Mucosa of stomach (tissue), 1 donor: Measurements from ENCODE around the gene CHRNA3.
"Not testable (repeated sequence)": the region's sequence is repeated elsewhere in the genome, so short reads cannot be mapped to it uniquely, and the experiment has no call there.

Experiments used
- H3K27me3 ChIP-seq: one replicate; pipeline ENCODE4 v1.7.0; 2013; ENCODE audit warnings: mild to moderate bottlenecking, low read length; ENCODE audit not compliant: control insufficient read depth, insufficient read depth
- H3K36me3 ChIP-seq: one replicate; pipeline ENCODE4 v1.7.0; 2013; ENCODE audit warnings: low read length; ENCODE audit not compliant: control insufficient read depth, insufficient read depth
- H3K4me1 ChIP-seq: one replicate; pipeline ENCODE4 v1.7.0; 2013; ENCODE audit warnings: mild to moderate bottlenecking, low read length; ENCODE audit not compliant: control insufficient read depth, insufficient read depth
- H3K4me3 ChIP-seq: one replicate; pipeline ENCODE4 v1.7.0; 2013; ENCODE audit warnings: low read length
- H3K9ac ChIP-seq: one replicate; pipeline ENCODE4 v1.7.0; 2013; ENCODE audit warnings: mild to moderate bottlenecking, low read length, moderate library complexity
- H3K9me3 ChIP-seq: one replicate; pipeline ENCODE4 v1.7.0; 2013; ENCODE audit warnings: mild to moderate bottlenecking, low read length, moderate library complexity; ENCODE audit not compliant: control insufficient read depth
- donor health status: Pancreatic carcinoma.

The CHRNA3 gene

GRCh38 chr15:78564743-78565096 is 56.1 kb downstream of the CHRNA3 start:
- Histone ChIP-seq H3K36me3 (no peaks in the 10 kb centered on the region), H3K9me3 (no peaks in the 10 kb centered on the region), H3K27me3 (peaks cover 9% of the 10 kb centered on the region), H3K9ac (peak overlapping the region; percentile 59), H3K4me1 (peaks cover 12% of the 10 kb centered on the region), H3K4me3 (no peak overlapping the region)

- H3K4me3 ChIP-seq, result no peak overlapping the region
- no peaks in the 10 kb centered on the region for H3K36me3 ChIP-seq
- peaks cover 12% of the 10 kb centered on the region for H3K4me1 ChIP-seq
- peaks cover 9% of the 10 kb centered on the region for H3K27me3 ChIP-seq
- no peak overlapping the region for H3K9ac ChIP-seq
- no peaks in the 10 kb centered on the region for H3K9me3 ChIP-seq
Measured at GRCh38 chr15:78563092-78563491, 57.7 kb downstream of the CHRNA3 start.

- H3K4me3 ChIP-seq, result no peak overlapping the region
- no peaks in the 10 kb centered on the region for H3K9me3 ChIP-seq
- H3K4me1 ChIP-seq, result peaks cover 12% of the 10 kb centered on the region
- H3K36me3 ChIP-seq, result no peaks in the 10 kb centered on the region
- no peak overlapping the region for H3K9ac ChIP-seq
- peaks cover 7% of the 10 kb centered on the region for H3K27me3 ChIP-seq
Measured at GRCh38 chr15:78561490-78561889, 59.3 kb downstream of the CHRNA3 start.

- not testable (repeated sequence) for H3K4me3 ChIP-seq, H3K36me3 ChIP-seq, H3K27me3 ChIP-seq, H3K9ac ChIP-seq, H3K4me1 ChIP-seq, H3K9me3 ChIP-seq
Measured at GRCh38 chr15:78560201-78560600, 60.6 kb downstream of the CHRNA3 start.

- no peaks in the 10 kb centered on the region for H3K9me3 ChIP-seq
Measured at GRCh38 chr15:78552597-78552996, 68.2 kb downstream of the CHRNA3 start.

GRCh38 chr15:78551902-78552301 is 68.9 kb downstream of the CHRNA3 start:
- H3K36me3 ChIP-seq, result peaks cover 11% of the 10 kb centered on the region
- no peaks in the 10 kb centered on the region for H3K9me3 ChIP-seq
- no peak overlapping the region for H3K4me3 ChIP-seq
- no peak overlapping the region for H3K9ac ChIP-seq
- no peaks in the 10 kb centered on the region for H3K4me1 ChIP-seq
- H3K27me3 ChIP-seq, result no peaks in the 10 kb centered on the region

More at GRCh38 chr15:78552597-78552996, 68.2 kb downstream of the CHRNA3 start:
- H3K4me3 ChIP-seq, result no peak overlapping the region
- H3K4me1 ChIP-seq, result no peaks in the 10 kb centered on the region
- H3K9ac ChIP-seq, result no peak overlapping the region
- no peaks in the 10 kb centered on the region for H3K27me3 ChIP-seq
- H3K36me3 ChIP-seq, result peaks cover 11% of the 10 kb centered on the region

- H3K36me3 ChIP-seq, result peaks cover 11% of the 10 kb centered on the region
- no peaks in the 10 kb centered on the region for H3K9me3 ChIP-seq
- H3K4me1 ChIP-seq, result no peaks in the 10 kb centered on the region
- no peak overlapping the region for H3K9ac ChIP-seq
- H3K27me3 ChIP-seq, result no peaks in the 10 kb centered on the region
- H3K4me3 ChIP-seq, result no peak overlapping the region
Measured at GRCh38 chr15:78550815-78551214, 70.0 kb downstream of the CHRNA3 start.

GRCh38 chr15:78550194-78550593 is 70.6 kb downstream of the CHRNA3 start:
- Histone ChIP-seq H3K9me3 (no peaks in the 10 kb centered on the region), H3K4me3 (no peak overlapping the region), H3K9ac (no peak overlapping the region), H3K4me1 (no peaks in the 10 kb centered on the region), H3K27me3 (no peaks in the 10 kb centered on the region), H3K36me3 (peaks cover 16% of the 10 kb centered on the region)
